ENCODE data around the gene PREP. TPM values are rescaled to one million over a fixed set of nuclear protein-coding genes. Genes with fewer than 3 reads are reported as not detected.

PREP gene
- total and polyA plus RNA-seq, 2 of the 8 experiments (the other 6 are each of a cell fraction or from before 2014, with no cell fraction given), result 26.8 to 70.0 TPM

DNA sequence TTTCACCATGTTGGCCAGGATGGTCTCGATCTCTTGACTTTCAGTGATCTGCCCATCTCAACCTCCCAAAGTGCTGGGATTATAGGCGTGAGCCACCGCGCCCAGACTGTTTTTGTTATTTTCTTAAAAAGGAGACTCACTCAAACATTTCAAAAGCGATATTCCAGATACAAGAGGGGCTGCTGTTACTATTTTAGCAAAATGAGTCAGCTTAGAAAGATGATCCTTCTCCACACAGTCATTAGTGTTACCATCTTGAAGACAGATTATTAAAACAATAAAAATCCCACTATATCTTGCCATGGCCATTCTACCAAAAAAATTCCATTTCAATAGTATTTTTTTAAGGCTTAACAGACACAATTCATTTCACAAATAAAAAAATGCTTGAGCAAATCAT lies 102.8 kb downstream of the PREP start:
- Histone ChIP-seq H3K14ac (ENCODE audit: insufficient read length) (no peak overlapping the region), H4K91ac (replicated peaks; ENCODE audit: insufficient read length, low read length) (no peak overlapping the region), H2AK5ac (ENCODE audit: low read depth, low read length) (no peak overlapping the region), H3K4me2 (ENCODE audit: insufficient read depth in 1 of 2, low read depth in 2 of 2, low read length in 2 of 2) (no peak overlapping the region), H3K27ac (ENCODE audit: low read depth, low read length) (no peak overlapping the region), H3K4me3 (ENCODE audit: extremely low read depth in 1 of 4, insufficient read depth in 2 of 4, low read depth in 3 of 4, low read length in 4 of 4) (no peak overlapping the region), H3K9me3 (ENCODE audit: insufficient read depth in 2 of 2, low read depth in 1 of 2, low read length in 1 of 2) (no peaks in the 10 kb centered on the region), H4K8ac (ENCODE audit: extremely low read depth, insufficient read depth, low read length) (no peak overlapping the region), H3K23ac (ENCODE audit: insufficient read length) (no peak overlapping the region), H3K79me1 (ENCODE audit: low read depth, low read length) (no peaks in the 10 kb centered on the region; the same call in 1 of the 2 replicates), H4K5ac (ENCODE audit: insufficient read length, low read depth, low read length) (no peak overlapping the region), H2BK15ac (ENCODE audit: low read length) (no peak overlapping the region), H3K18ac (ENCODE audit: extremely low read depth, low read length) (no peak overlapping the region), H3K79me2 (ENCODE audit: control insufficient read depth in 1 of 2, insufficient read depth in 2 of 2, low read length in 2 of 2) (no peaks in the 10 kb centered on the region), H3K9ac (replicated peaks in 1 of 4; ENCODE audit: extremely low read depth in 1 of 4, low read depth in 3 of 4, low read length in 3 of 4) (no peak overlapping the region), H3K36me3 (ENCODE audit: control insufficient read depth in 2 of 4, insufficient read depth in 4 of 4, low read length in 3 of 4) (no peaks in the 10 kb centered on the region), H3K4ac (replicated peaks; ENCODE audit: insufficient read length, low read depth, low read length) (no peak overlapping the region), H3K4me1 (replicated peaks in 1 of 4; ENCODE audit: control insufficient read depth in 3 of 4, insufficient read depth in 4 of 4, low read length in 3 of 4) (peaks cover under 1 to 4% (median 1%) of the 10 kb centered on the region in 4 experiments; a peak in 4 of 7 replicates), H2BK20ac (ENCODE audit: low read length) (no peak overlapping the region), H2BK12ac (ENCODE audit: low read depth, low read length) (no peak overlapping the region), H2BK120ac (replicated peaks; ENCODE audit: low read depth, low read length) (no peak overlapping the region), H2BK5ac (ENCODE audit: low read depth, low read length) (no peak overlapping the region), H3K56ac (replicated peaks; ENCODE audit: insufficient read length, low read depth, low read length) (no peak overlapping the region), H3K23me2 (ENCODE audit: low read depth, low read length) (no peaks in the 10 kb centered on the region), H2AFZ (ENCODE audit: low read length) (no peak overlapping the region), H4K20me1 (replicated peaks in 1 of 2; ENCODE audit: control insufficient read depth in 1 of 2, insufficient read depth in 2 of 2, low read length in 2 of 2) (no peaks in the 10 kb centered on the region), H3K27me3 (replicated peaks in 1 of 4; ENCODE audit: control insufficient read depth in 3 of 4, extremely low read depth in 1 of 4, insufficient read depth in 3 of 4, low read length in 3 of 4) (no peaks in the 10 kb centered on the region)
- 97% methylated on average over 5 of the region's 5 CpGs; no CpG with 5 or more reads in 1 of the 2 experiments for WGBS, 2 experiments (ENCODE audit: extremely low coverage in 1 of 2, insufficient coverage in 1 of 2, insufficient read length in 1 of 2, insufficient replicate concordance in 2 of 2, low coverage in 1 of 2, low lambda C conversion rate in 2 of 2, missing lambda C conversion rate in 1 of 2)
- CTCF ChIA-PET (ENCODE audit: partially characterized antibody), result interaction anchor here (1.0 to 5.9 kb wide), 5 partner anchors 15 to 212 kb away, joined by 3 to 36 read pairs (median 4); no protein-coding TSS in a partner anchor
- DNase-seq (ENCODE audit: low read depth in 1 of 2, low spot score in 2 of 2) (no peak), FAIRE-seq (no peak)
- POLR2A ChIA-PET (ENCODE audit: partially characterized antibody), result no interaction called here
- no peak for TF ChIP-seq GTF2F1 (IDR thresholded peaks at IDR 0.05; ENCODE audit: borderline replicate concordance, low read depth, low read length)

All from H1 (cell line).